Stimulated activated CD4-positive, alpha-beta T cell treated with anti-CD3 and anti-CD28 coated beads, Interleukin-4, amount 100 ng/mL, for 4 hours (primary cell): ENCODE measurements around the gene IGSF1.

Experiments used
- DNase-seq, 2 experiments: peaks; one replicate each; pipeline ENCODE4 v3.0.0-alpha.2; 2020

The IGSF1 gene

GRCh38 chrX:131288738-131289511, at the start of gene IGSF1:
TSS of gene IGSF1 (minus strand) at chrX:131289306. CDS start at chrX:131286674, 2,632 bp downstream.
- DNase-seq, result no peak

GRCh38 chrX:131332331-131332730, 43.2 kb upstream of the IGSF1 start:
- no peak for DNase-seq

GRCh38 chrX:131331152-131331551, 42.0 kb upstream of the IGSF1 start:
- no peak for DNase-seq

- DNase-seq, result no peak
Observed at GRCh38 chrX:131330735-131331134, 41.6 kb upstream of the IGSF1 start.

GRCh38 chrX:131322651-131323050, 33.5 kb upstream of the IGSF1 start:
- DNase-seq, result no peak

GRCh38 chrX:131317326-131317725, 28.2 kb upstream of the IGSF1 start:
- DNase-seq, result no peak

GRCh38 chrX:131316260-131316659, 27.2 kb upstream of the IGSF1 start:
- no peak for DNase-seq

GRCh38 chrX:131308980-131309379, 19.9 kb upstream of the IGSF1 start:
- no peak for DNase-seq

GRCh38 chrX:131306601-131307000, 17.5 kb upstream of the IGSF1 start:
- no peak for DNase-seq

- DNase-seq, result no peak
Observed at GRCh38 chrX:131305926-131306325, 16.8 kb upstream of the IGSF1 start.

- DNase-seq, result no peak
Observed at GRCh38 chrX:131302701-131303100, 13.6 kb upstream of the IGSF1 start.

GRCh38 chrX:131301155-131301554, 12.0 kb upstream of the IGSF1 start:
- no peak for DNase-seq

- DNase-seq, result no peak
Observed at GRCh38 chrX:131298846-131299245, 9.7 kb upstream of the IGSF1 start.

- no peak for DNase-seq
Observed at GRCh38 chrX:131298036-131298435, 8.9 kb upstream of the IGSF1 start.

GRCh38 chrX:131289527-131289926, 421 bp upstream of the IGSF1 start:
- no peak for DNase-seq

- no peak for DNase-seq
Observed at GRCh38 chrX:131288188-131288587, 918 bp downstream of the IGSF1 start.

GRCh38 chrX:131287560-131288179, 1.4 kb downstream of the IGSF1 start:
- DNase-seq, result no peak

GRCh38 chrX:131279617-131280016, 9.5 kb downstream of the IGSF1 start:
- DNase-seq, result no peak

GRCh38 chrX:131279197-131279596, 9.9 kb downstream of the IGSF1 start:
- DNase-seq, result no peak

GRCh38 chrX:131277543-131278136, 11.5 kb downstream of the IGSF1 start:
- no peak for DNase-seq

- DNase-seq, result no peak
Observed at GRCh38 chrX:131273011-131273410, 16.1 kb downstream of the IGSF1 start.

- DNase-seq, result no peak
Observed at GRCh38 chrX:131271826-131272225, 17.3 kb downstream of the IGSF1 start.

- DNase-seq, result no peak
Observed at GRCh38 chrX:131271274-131271673, 17.8 kb downstream of the IGSF1 start.

GRCh38 chrX:131270080-131270479, 19.0 kb downstream of the IGSF1 start:
- DNase-seq, result no peak
